SK-N-SH (cell line): ENCODE results near the gene AFF1.
"Not testable (repeated sequence)": the region's sequence is repeated elsewhere in the genome, so short reads cannot be mapped to it uniquely, and the experiment has no call there.

Source experiments
- CHD2 ChIP-seq: fragments of 150-350 bp; IDR thresholded peaks from 2 replicates; pipeline ENCODE4 v1.6.1; 2018; ENCODE audit warnings: low read length; ENCODE audit not compliant: partially characterized antibody
- EP300 ChIP-seq, 2 experiments: IDR thresholded peaks; 2 replicates each; pipeline versions ENCODE4 v1.4.0 to v1.6.1; 2012; ENCODE audit warnings: borderline replicate concordance in 1 of 2, low read depth in 1 of 2, low read length in 1 of 2
- EZH2phosphoT487 ChIP-seq: fragments of 200-600 bp; sonication (generic); IDR thresholded peaks from 2 replicates; pipeline ENCODE4 v1.6.1; 2017; ENCODE audit warnings: low read depth, mixed run types, mild to moderate bottlenecking, antibody characterized with exemption, moderate library complexity, borderline replicate concordance
- TAF1 ChIP-seq: IDR thresholded peaks from 2 replicates; pipeline ENCODE4 v1.6.1; 2012; ENCODE audit warnings: low read depth, mild to moderate bottlenecking, low read length, moderate library complexity, borderline replicate concordance
- TF ChIP-seq, protein P1 (sequence below): IDR thresholded peaks from 2 replicates; pipeline ENCODE4 v1.4.0; 2012; ENCODE audit warnings: low read depth, borderline replicate concordance
- TF ChIP-seq, protein P2 (sequence below): fragments of 200-600 bp; sonication (generic); IDR thresholded peaks from 2 replicates; pipeline ENCODE4 v1.6.1; 2017; ENCODE audit warnings: antibody characterized with exemption, mild to moderate bottlenecking, moderate library complexity
- TF ChIP-seq, protein P3 (sequence below): fragments of 150-350 bp; IDR thresholded peaks from 2 replicates; pipeline ENCODE4 v1.6.1; 2017; ENCODE audit warnings: antibody characterized with exemption, low read length, low read depth, borderline replicate concordance

DNA sequence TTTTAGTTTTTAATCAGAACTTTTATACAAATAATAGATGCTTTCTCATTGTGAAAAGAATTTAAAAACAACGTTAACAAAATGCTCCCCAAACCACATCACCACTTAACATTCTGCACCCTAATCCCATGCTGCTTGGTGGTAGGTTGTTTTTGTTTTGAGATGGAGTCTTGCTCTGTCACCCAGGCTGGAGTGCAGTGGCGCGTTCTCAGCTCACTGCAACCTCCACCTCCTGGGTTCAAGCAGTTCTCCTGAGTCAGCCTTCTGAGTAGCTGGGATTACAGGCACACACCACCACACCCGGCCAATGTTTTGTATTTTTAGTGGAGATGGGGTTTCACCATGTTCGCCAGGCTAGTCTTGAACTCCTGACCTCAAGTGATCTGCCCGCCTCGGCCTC lies 102.4 kb downstream of the AFF1 start:
- TF ChIP-seq, protein P1, sequence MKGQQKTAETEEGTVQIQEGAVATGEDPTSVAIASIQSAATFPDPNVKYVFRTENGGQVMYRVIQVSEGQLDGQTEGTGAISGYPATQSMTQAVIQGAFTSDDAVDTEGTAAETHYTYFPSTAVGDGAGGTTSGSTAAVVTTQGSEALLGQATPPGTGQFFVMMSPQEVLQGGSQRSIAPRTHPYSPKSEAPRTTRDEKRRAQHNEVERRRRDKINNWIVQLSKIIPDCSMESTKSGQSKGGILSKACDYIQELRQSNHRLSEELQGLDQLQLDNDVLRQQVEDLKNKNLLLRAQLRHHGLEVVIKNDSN, result not testable (repeated sequence)
- TF ChIP-seq EP300 (IDR thresholded peaks at IDR 0.05; ENCODE audit: borderline replicate concordance in 1 of 2, low read depth in 1 of 2, low read length in 1 of 2); EZH2phosphoT487; CHD2; TAF1: not testable (repeated sequence)
- TF ChIP-seq, protein P2, sequence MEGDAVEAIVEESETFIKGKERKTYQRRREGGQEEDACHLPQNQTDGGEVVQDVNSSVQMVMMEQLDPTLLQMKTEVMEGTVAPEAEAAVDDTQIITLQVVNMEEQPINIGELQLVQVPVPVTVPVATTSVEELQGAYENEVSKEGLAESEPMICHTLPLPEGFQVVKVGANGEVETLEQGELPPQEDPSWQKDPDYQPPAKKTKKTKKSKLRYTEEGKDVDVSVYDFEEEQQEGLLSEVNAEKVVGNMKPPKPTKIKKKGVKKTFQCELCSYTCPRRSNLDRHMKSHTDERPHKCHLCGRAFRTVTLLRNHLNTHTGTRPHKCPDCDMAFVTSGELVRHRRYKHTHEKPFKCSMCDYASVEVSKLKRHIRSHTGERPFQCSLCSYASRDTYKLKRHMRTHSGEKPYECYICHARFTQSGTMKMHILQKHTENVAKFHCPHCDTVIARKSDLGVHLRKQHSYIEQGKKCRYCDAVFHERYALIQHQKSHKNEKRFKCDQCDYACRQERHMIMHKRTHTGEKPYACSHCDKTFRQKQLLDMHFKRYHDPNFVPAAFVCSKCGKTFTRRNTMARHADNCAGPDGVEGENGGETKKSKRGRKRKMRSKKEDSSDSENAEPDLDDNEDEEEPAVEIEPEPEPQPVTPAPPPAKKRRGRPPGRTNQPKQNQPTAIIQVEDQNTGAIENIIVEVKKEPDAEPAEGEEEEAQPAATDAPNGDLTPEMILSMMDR, result not testable (repeated sequence)
- TF ChIP-seq, protein P3, sequence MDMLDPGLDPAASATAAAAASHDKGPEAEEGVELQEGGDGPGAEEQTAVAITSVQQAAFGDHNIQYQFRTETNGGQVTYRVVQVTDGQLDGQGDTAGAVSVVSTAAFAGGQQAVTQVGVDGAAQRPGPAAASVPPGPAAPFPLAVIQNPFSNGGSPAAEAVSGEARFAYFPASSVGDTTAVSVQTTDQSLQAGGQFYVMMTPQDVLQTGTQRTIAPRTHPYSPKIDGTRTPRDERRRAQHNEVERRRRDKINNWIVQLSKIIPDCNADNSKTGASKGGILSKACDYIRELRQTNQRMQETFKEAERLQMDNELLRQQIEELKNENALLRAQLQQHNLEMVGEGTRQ, result not testable (repeated sequence)
